ENCODE results near the gene ARFRP1.

ARFRP1 gene

DNA sequence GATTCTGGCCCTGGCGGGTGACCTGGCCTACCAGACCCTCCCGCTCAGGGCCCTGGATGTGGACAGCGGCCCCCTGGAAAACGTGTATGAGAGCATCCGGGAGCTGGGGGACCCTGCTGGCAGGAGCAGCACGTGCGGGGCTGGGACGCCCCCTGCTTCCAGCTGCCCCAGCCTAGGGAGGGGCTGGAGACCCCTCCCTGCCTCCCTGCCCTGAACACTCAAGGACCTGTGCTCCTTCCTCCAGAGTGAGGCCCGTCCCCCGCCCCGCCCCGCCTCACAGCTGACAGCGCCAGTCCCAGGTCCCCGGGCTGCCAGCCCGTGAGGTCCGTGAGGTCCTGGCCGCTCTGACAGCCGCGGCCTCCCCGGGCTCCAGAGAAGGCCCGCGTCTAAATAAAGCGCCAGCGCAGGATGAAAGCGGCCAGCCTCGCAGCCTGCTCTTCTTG is 30.9 kb upstream of the ARFRP1 start:
- TF ChIP-seq, protein P1, sequence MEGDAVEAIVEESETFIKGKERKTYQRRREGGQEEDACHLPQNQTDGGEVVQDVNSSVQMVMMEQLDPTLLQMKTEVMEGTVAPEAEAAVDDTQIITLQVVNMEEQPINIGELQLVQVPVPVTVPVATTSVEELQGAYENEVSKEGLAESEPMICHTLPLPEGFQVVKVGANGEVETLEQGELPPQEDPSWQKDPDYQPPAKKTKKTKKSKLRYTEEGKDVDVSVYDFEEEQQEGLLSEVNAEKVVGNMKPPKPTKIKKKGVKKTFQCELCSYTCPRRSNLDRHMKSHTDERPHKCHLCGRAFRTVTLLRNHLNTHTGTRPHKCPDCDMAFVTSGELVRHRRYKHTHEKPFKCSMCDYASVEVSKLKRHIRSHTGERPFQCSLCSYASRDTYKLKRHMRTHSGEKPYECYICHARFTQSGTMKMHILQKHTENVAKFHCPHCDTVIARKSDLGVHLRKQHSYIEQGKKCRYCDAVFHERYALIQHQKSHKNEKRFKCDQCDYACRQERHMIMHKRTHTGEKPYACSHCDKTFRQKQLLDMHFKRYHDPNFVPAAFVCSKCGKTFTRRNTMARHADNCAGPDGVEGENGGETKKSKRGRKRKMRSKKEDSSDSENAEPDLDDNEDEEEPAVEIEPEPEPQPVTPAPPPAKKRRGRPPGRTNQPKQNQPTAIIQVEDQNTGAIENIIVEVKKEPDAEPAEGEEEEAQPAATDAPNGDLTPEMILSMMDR (IDR thresholded peaks at IDR 0.05; ENCODE audit: low read depth, low read length): no peak
- Histone ChIP-seq H3K27me3 (ENCODE audit: insufficient read depth, low read depth, severe bottlenecking) (no peaks in the 10 kb centered on the region), H3K4me3 (ENCODE audit: low read depth, low read length) (peak overlapping the region; percentile 43), H3K27ac (peak overlapping the region; percentile 59), H3K36me3 (peaks cover 35% of the 10 kb centered on the region), H3K9me3 (ENCODE audit: severe bottlenecking) (no peaks in the 10 kb centered on the region)
- peak; percentile 41 for DNase-seq

DNA sequence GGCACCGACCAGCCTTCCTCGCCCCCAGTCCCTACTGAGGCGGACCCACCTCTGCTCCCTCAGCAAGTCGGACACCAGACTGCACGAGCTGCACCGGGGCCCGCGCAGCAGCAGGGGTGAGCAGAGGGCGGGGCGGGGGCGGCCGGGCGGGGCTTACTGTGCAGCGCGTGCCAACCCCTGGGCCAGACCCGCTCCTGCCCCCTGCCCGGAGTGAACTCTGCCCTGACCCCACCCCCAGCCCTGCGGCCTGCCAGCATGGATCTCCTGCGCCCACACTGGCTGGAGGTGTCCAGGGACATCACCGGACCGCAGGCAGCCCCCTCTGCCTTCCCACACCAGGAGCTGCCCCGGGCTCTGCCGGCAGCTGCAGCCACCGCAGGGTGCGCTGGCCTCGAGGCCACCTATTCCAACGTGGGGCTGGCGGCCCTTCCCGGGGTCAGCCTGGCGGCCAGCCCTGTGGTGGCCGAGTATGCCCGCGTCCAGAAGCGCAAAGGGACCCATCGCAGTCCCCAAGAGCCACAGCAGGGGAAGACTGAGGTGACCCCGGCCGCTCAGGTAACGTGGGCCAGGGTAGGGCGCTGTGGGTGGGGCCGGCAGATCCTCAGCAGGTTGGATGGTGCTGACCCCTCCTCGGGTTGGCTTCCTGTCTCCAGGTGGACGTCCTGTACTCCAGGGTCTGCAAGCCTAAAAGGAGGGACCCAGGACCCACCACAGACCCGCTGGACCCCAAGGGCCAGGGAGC is 30.3 kb upstream of the ARFRP1 start:
- Histone ChIP-seq H3K36me3 (peaks cover 37% of the 10 kb centered on the region), H3K27me3 (ENCODE audit: insufficient read depth, low read depth, severe bottlenecking) (no peaks in the 10 kb centered on the region), H3K4me3 (ENCODE audit: low read depth, low read length) (no peak overlapping the region), H3K27ac (no peak overlapping the region), H3K9me3 (ENCODE audit: severe bottlenecking) (no peaks in the 10 kb centered on the region)
- TF ChIP-seq, protein P1 (IDR thresholded peaks at IDR 0.05; ENCODE audit: low read depth, low read length): no peak
- DNase-seq: no peak

DNA sequence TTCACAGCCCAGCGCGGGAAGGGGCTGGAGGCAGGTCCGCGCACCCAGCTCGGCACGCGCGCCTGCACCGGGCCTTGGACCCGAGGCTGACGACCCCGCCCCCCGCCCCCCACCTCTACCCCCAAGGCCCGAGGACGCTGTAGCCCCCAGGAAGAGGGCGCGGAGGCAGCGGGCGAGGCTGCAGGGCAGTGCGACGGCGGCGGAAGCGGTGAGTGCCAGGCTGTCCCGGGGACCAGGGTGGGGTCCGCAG is 29.8 kb upstream of the ARFRP1 start:
- TF ChIP-seq, protein P1 (IDR thresholded peaks at IDR 0.05; ENCODE audit: low read depth, low read length): no peak
- Histone ChIP-seq H3K4me3 (ENCODE audit: low read depth, low read length) (no peak overlapping the region), H3K36me3 (peaks cover 36% of the 10 kb centered on the region), H3K27me3 (ENCODE audit: insufficient read depth, low read depth, severe bottlenecking) (no peaks in the 10 kb centered on the region), H3K9me3 (ENCODE audit: severe bottlenecking) (no peaks in the 10 kb centered on the region), H3K27ac (no peak overlapping the region)
- DNase-seq: no peak

DNA sequence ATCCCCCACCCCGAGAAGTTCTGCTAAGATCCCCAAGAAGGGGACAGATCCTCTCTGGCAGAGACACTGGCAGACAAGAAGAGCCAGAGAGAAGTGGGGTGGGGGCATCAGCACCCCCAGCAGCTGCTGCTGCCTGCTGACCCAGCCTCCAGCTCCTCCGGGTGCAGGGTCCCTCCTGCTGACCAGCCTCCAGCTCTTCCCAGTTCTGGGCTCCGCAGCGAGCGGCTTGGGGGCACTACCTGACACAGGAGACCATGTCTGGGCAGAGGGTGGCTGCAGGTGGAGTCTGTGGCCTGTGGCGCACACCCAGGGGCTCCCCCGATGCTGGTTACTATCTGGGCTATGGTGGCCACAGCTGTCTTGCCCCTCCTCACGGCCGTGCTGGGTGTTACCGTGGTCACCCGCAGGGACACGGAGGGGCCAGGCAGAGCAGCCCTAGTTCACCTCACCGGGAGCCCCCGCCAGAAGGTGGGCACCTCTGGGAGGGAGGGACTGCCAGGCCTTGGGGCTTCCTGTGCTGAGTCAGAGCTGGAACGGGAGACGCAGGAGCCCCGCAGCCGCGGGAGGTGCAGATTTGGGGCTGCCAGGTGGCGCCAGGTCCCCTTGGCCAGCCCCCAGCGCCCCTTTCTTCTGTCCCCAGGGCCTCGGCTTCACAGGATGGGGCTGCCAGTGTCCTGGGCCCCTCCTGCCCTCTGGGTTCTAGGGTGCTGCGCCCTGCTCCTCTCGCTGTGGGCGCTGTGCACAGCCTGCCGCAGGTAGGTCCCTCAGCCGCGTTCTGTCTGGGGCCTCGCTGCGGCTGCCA is 29.3 kb upstream of the ARFRP1 start:
- Histone ChIP-seq H3K36me3 (peaks cover 35% of the 10 kb centered on the region), H3K27ac (no peak overlapping the region), H3K4me3 (ENCODE audit: low read depth, low read length) (no peak overlapping the region), H3K27me3 (ENCODE audit: insufficient read depth, low read depth, severe bottlenecking) (no peaks in the 10 kb centered on the region), H3K9me3 (ENCODE audit: severe bottlenecking) (no peaks in the 10 kb centered on the region)
- DNase-seq: no peak
- TF ChIP-seq, protein P1 (IDR thresholded peaks at IDR 0.05; ENCODE audit: low read depth, low read length): no peak

DNA sequence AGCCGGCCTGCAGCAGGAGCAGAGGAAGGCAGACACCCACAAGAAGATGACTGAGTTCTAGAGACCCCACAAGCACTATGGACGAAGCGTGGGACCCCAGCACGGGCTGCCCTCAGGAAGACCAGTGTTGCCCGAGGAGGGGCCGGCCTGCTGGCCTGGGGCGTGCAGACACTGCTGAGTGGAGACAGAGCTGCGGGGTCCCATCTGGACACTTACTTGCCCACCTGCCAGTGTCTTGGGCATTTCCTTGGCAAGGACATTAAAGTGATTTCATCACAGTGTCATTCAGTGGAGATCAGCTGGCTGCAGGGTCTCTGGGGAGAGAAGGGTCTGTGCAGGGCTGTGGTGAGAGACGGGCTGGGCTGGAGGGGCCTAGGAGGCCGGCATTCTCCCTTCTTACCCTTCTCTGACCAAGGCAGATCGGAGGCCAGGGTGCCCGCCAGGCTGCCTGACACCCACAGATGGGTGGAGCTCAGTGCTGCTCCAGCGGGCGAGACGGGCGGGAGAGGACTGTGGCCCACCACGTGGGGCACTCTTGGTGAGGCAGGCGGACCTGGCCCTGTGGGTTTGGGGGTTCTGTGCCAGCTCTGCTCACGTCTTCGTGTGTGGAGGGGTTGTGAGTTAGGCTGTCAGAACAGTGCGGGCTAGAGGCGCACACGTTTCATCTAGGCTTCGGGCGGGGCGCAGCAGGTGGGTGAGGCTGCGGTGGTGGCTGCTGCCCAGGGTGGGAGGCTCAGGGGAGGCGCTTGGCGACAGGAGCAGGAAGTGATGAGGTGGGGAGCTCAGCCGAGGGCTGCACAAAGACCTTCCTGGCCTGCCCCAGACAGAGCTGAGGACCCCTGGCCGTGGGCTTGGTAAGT is 28.3 kb upstream of the ARFRP1 start, which contains the start of gene LIME1:
LIME1 (plus strand) TSS at position 806 of the 860 bp plus-strand sequence. CDS start 886 bp downstream, outside the sequence.
- Histone ChIP-seq H3K27ac (no peak within 1 kb of the TSS), H3K36me3 (peaks cover 35% of the 10 kb centered on the region), H3K9me3 (ENCODE audit: severe bottlenecking) (no peaks in the 10 kb centered on the region), H3K27me3 (ENCODE audit: insufficient read depth, low read depth, severe bottlenecking) (no peaks in the 10 kb centered on the region), H3K4me3 (ENCODE audit: low read depth, low read length) (no peak within 1 kb of the TSS)
- no peak for DNase-seq
- TF ChIP-seq, protein P1 (IDR thresholded peaks at IDR 0.05; ENCODE audit: low read depth, low read length): no peak
